ENCODE measurements around the gene RRM1.
"Not testable (repeated sequence)": the region's sequence is repeated elsewhere in the genome, so short reads cannot be mapped to it uniquely, and the experiment has no call there.

RRM1 gene

GRCh38 chr11:4134806-4135205 lies 40.2 kb downstream of the RRM1 start:
- DNase-seq (ENCODE audit: low read depth) = peak; percentile 43
- TF ChIP-seq, protein P1, sequence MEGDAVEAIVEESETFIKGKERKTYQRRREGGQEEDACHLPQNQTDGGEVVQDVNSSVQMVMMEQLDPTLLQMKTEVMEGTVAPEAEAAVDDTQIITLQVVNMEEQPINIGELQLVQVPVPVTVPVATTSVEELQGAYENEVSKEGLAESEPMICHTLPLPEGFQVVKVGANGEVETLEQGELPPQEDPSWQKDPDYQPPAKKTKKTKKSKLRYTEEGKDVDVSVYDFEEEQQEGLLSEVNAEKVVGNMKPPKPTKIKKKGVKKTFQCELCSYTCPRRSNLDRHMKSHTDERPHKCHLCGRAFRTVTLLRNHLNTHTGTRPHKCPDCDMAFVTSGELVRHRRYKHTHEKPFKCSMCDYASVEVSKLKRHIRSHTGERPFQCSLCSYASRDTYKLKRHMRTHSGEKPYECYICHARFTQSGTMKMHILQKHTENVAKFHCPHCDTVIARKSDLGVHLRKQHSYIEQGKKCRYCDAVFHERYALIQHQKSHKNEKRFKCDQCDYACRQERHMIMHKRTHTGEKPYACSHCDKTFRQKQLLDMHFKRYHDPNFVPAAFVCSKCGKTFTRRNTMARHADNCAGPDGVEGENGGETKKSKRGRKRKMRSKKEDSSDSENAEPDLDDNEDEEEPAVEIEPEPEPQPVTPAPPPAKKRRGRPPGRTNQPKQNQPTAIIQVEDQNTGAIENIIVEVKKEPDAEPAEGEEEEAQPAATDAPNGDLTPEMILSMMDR (conservative IDR thresholded peaks at IDR 0.05; ENCODE audit: low read length) = no peak
- H3K4me3 ChIP-seq (ENCODE audit: low read length) = no peak overlapping the region

GRCh38 chr11:4138497-4138896 lies 43.9 kb downstream of the RRM1 start:
- DNase-seq (ENCODE audit: low read depth) = no peak
- TF ChIP-seq, protein P1 (conservative IDR thresholded peaks at IDR 0.05; ENCODE audit: low read length) = no peak
- H3K4me3 ChIP-seq (ENCODE audit: low read length) = no peak overlapping the region

GRCh38 chr11:4140067-4140636 lies 45.6 kb downstream of the RRM1 start:
- DNase-seq (ENCODE audit: low read depth) = no peak
- TF ChIP-seq, protein P1 (conservative IDR thresholded peaks at IDR 0.05; ENCODE audit: low read length) = no peak
- no peak overlapping the region for H3K4me3 ChIP-seq (ENCODE audit: low read length)

- DNase-seq (ENCODE audit: low read depth) = no peak
Observed at GRCh38 chr11:4146070-4146771, 51.6 kb downstream of the RRM1 start.

GRCh38 chr11:4146772-4147098 lies 52.1 kb downstream of the RRM1 start:
- TF ChIP-seq, protein P1 (conservative IDR thresholded peaks at IDR 0.05; ENCODE audit: low read length) = no peak
- DNase-seq (ENCODE audit: low read depth) = no peak
- no peak overlapping the region for H3K4me3 ChIP-seq (ENCODE audit: low read length)

More at GRCh38 chr11:4146070-4146771, 51.6 kb downstream of the RRM1 start:
- no peak overlapping the region for H3K4me3 ChIP-seq (ENCODE audit: low read length)
- TF ChIP-seq, protein P1 (conservative IDR thresholded peaks at IDR 0.05; ENCODE audit: low read length) = no peak

DNA sequence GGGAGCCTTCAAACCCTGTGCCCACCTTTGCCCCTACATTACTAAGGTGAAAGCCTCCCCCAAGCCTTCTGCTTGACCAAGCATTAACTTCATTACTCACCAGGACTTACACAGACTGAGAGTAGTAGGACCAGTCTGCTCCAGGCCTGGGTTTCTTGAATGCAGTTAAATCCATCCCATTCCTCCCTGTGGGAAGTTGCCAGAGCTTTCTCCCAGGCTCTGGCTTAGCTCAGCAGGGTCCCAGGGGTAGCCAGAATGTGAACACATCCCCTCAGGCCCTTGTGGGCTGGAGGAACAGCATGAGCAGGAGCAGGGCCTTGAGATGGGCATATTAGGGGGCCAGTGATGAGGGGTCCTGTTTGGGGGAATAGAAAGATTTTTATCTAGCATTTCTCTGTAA lies 59.9 kb downstream of the RRM1 start:
- DNase-seq (ENCODE audit: low read depth) = no peak
- TF ChIP-seq, protein P1 (conservative IDR thresholded peaks at IDR 0.05; ENCODE audit: low read length) = no peak
- H3K4me3 ChIP-seq (ENCODE audit: low read length) = no peak overlapping the region

DNA sequence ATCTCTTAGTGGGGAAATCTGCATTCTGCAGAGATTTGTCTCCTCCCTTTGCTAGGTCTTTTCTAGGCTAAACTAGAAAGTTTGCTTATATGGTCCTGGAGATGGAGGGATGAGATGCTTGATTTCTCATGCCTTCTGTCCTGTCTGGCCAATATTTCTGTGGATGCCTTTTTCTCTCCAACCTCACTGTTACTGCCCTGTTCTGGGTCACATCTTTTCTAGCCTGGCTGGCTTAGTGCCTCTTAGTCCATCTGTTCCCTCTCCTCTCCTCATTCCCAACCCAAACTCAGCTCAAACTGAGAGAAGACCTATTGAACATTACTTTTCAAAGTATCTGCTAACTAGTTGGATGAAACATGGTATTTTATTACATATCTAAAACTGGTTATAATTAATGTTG lies 62.0 kb downstream of the RRM1 start:
- no peak for DNase-seq (ENCODE audit: low read depth)
- no peak overlapping the region for H3K4me3 ChIP-seq (ENCODE audit: low read length)
- TF ChIP-seq, protein P1 (conservative IDR thresholded peaks at IDR 0.05; ENCODE audit: low read length) = no peak

DNA sequence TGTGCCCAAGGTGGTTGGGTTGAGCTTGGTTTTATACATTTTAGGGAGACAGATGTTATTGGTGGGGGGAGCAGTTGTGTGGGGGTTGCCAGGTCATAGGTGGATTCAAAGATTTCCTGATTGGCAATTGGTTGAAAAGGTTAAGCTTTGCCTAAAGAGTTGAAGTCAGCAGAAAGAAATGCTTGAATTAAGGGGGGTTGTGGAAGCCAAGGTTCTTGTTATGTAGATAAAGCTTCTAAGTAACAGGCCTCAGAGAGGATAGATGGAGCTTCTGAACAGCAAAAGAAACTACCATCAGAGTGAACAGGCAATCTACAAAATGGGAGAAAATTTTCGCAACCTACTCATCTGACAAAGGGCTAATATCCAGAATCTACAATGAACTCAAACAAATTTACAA lies 64.2 kb downstream of the RRM1 start:
- DNase-seq (ENCODE audit: low read depth); H3K4me3 ChIP-seq (ENCODE audit: low read length): not testable (repeated sequence)
